Psoas muscle (tissue), 8 donors: ENCODE measurements around the gene IL17F. TPM values are rescaled to one million over a fixed set of nuclear protein-coding genes. Genes with fewer than 3 reads are reported as not detected.

ENCODE experiments used
- ATAC-seq, 4 donors: fragments of 200-7000 bp; cut with Tn5 transposase; one replicate each; pipeline ENCODE4 v1.9.1; 2020; ENCODE audit warnings: moderate library complexity in 3 of 4, mild to moderate bottlenecking in 2 of 4
- DNase-seq, 2 donors: peaks; one replicate each; pipeline ENCODE4 v3.0.0-alpha.2; 2020
- H3K27ac ChIP-seq: fragments of 200-600 bp; one replicate; pipeline ENCODE4 v1.8.0; 2022
- H3K27me3 ChIP-seq, 3 donors: fragments of 200-600 bp in 1 of 3; one replicate each; pipeline versions ENCODE4 v1.6.1 to v1.8.0; 2013 to 2022; ENCODE audit warnings: low read length in 2 of 3, mild to moderate bottlenecking in 2 of 3, moderate library complexity in 1 of 3; ENCODE audit not compliant: insufficient read depth in 3 of 3
- H3K36me3 ChIP-seq, 2 donors: fragments of 200-600 bp in 1 of 2; one replicate each; pipeline versions ENCODE4 v1.6.1 to v1.8.0; 2013 to 2022; ENCODE audit warnings: low read depth in 1 of 2, mild to moderate bottlenecking in 1 of 2, moderate library complexity in 1 of 2; ENCODE audit not compliant: insufficient read depth in 1 of 2
- H3K4me1 ChIP-seq: fragments of 200-600 bp; one replicate; pipeline ENCODE4 v1.8.0; 2022
- H3K4me3 ChIP-seq: fragments of 200-600 bp; one replicate; pipeline ENCODE4 v1.8.0; 2022; ENCODE audit warnings: mild to moderate bottlenecking
- H3K9me3 ChIP-seq: fragments of 200-600 bp; one replicate; pipeline ENCODE4 v1.8.0; 2022
- CTCF ChIP-seq: fragments of 200-600 bp; IDR thresholded peaks from one replicate; pipeline ENCODE4 v1.8.0; 2022; ENCODE audit warnings: antibody characterized with exemption
- WGBS, 3 donors: extraction: QIAGEN DNeasy Blood & Tissue Kit; methylation state at CpG; one replicate each; pipeline versions ENCODE4 v1.1.6 to v1.1.7; 2013; 5-methylcytosine and 5-hydroxymethylcytosine counted together
- intact Hi-C, 2 donors: fragments of 100-400 bp; cut with DNase I; formaldehyde crosslinking; loops; one replicate each; pipeline versions ENCODE4 v1.11.0 to v1.14.2; 2022
- polyA plus RNA-seq, 3 donors: library from polyadenylated mRNA; stranded (reverse); fragments of 200-250 nt; gene quantifications; one replicate each; pipeline ENCODE4 v1.2.3, GENCODE V29; 2013
- total RNA-seq, 4 donors: library from RNA; stranded (reverse); fragmentation: NEBNext Ultra II Directional in 2 of 4; extraction: Animal tissue kit (Norgen Biotek cat#: 25700) in 2 of 4; gene quantifications; one replicate each; pipeline versions ENCODE4 v1.2.1 to v1.2.4, GENCODE V29; 2021 to 2023
- donor health status: healthy with polysubstance abuse.
- donor health status: DM: no; HTN: no; CAD: no; lungs with moderate emphysema.
- donor health status: Bipolar disorder and iron deficiency.
- donor health status: healthy.
- donor health status: DM: yes; HTN: yes; CAD: no.
- donor health status: DM: no; HTN: no; CAD: no.
- donor health status: DM: no; HTN: no; CAD: no.
- donor health status: DM: yes; HTN: yes; CAD: no.

IL17F gene
- total and polyA plus RNA-seq, 7 donors = not detected

GRCh38 chr6:52189974-52190373, 54.3 kb downstream of the IL17F start:
- no peak overlapping the region for H3K27ac ChIP-seq
- no peaks in the 10 kb centered on the region for H3K9me3 ChIP-seq
- H3K27me3 ChIP-seq = no peaks in the 10 kb centered on the region
- no peaks in the 10 kb centered on the region for H3K4me1 ChIP-seq
- 64 to 90% (median 77%) methylated on average over 2 of the region's 2 CpGs for WGBS, 3 donors
- TF ChIP-seq CTCF = no peak
- ATAC-seq (no peak), DNase-seq (no peak)
- intact Hi-C loops = no loop called here
- no peak overlapping the region for H3K4me3 ChIP-seq
- no peaks in the 10 kb centered on the region for H3K36me3 ChIP-seq

- H3K27me3 ChIP-seq = no peaks in the 10 kb centered on the region
- intact Hi-C loops = no loop called here
- WGBS, 3 donors = 88 to 94% (median 94%) methylated on average over 1 of the region's 1 CpG
- no peak for ATAC-seq
- DNase-seq = no peak
- H3K4me3 ChIP-seq = no peak overlapping the region
- no peak for TF ChIP-seq CTCF
- H3K36me3 ChIP-seq = no peaks in the 10 kb centered on the region
- no peaks in the 10 kb centered on the region for H3K4me1 ChIP-seq
- no peaks in the 10 kb centered on the region for H3K9me3 ChIP-seq
- no peak overlapping the region for H3K27ac ChIP-seq
Measured at GRCh38 chr6:52187098-52187497, 57.2 kb downstream of the IL17F start.

Other genes starting within 250 kb of the IL17F start
- under 1 TPM in 3 of 4 donors, not detected in 1; 0.02 to 0.11 (median 0.04) TPM for gene PKHD1, start 156.9 kb downstream of the IL17F start, total RNA-seq
- gene PKHD1, start 156.9 kb downstream of the IL17F start, polyA plus RNA-seq = under 1 TPM in 2 of 3 donors, not detected in 1; under 0.01 to 0.01 TPM
- gene IL17A, start 58.1 kb downstream of the IL17F start, total RNA-seq = not detected
- not detected for gene IL17A, start 58.1 kb downstream of the IL17F start, polyA plus RNA-seq
- gene MCM3, start 40.2 kb upstream of the IL17F start, total RNA-seq = 10 to 100 TPM in 3 of 4 donors, 1 to 10 TPM in 1; 7.6 to 17.3 (median 11.1) TPM
- 10 to 100 TPM in 2 of 3 donors, 1 to 10 TPM in 1; 9.6 to 25.0 (median 11.7) TPM for gene MCM3, start 40.2 kb upstream of the IL17F start, polyA plus RNA-seq
- gene PAQR8, start 117.7 kb upstream of the IL17F start, total RNA-seq = 1 to 10 TPM in 2 of 4 donors, under 1 TPM in 2; 0.68 to 1.3 (median 1.00) TPM
- gene PAQR8, start 117.7 kb upstream of the IL17F start, polyA plus RNA-seq = under 1 TPM; 0.39 to 0.55 (median 0.51) TPM
- 1 to 10 TPM; 1.5 to 2.1 (median 1.7) TPM for gene EFHC1, start 175.8 kb upstream of the IL17F start, total RNA-seq
- 1 to 10 TPM; 2.0 to 3.9 (median 3.0) TPM for gene EFHC1, start 175.8 kb upstream of the IL17F start, polyA plus RNA-seq